ENCODE results near the gene COX15.

The COX15 gene

GRCh38 chr10:99733366-99733765, 1.4 kb upstream of the COX15 start:
- H3K36me3 ChIP-seq (replicated peaks in 1 of 2; ENCODE audit: control insufficient read depth in 2 of 2, insufficient read depth in 2 of 2, low read length in 2 of 2), result peaks cover 6 to 36% of the 10 kb centered on the region in 2 donors
- no CpG with 5 or more reads among the region's 8 CpGs for WGBS, 2 donors (ENCODE audit: extremely low coverage in 2 of 2, insufficient read length in 2 of 2, insufficient replicate concordance in 1 of 2)
- H3K4me1 ChIP-seq (ENCODE audit: control insufficient read depth in 2 of 2, insufficient read depth in 1 of 2, low read depth in 1 of 2, low read length in 2 of 2), result peaks cover 0 to 3% of the 10 kb centered on the region in 2 donors
- no peak overlapping the region for H2BK120ac ChIP-seq (ENCODE audit: low read depth, low read length)
- DNase-seq (ENCODE audit: low spot score), result no peak
- no peak overlapping the region for H3K27ac ChIP-seq (replicated peaks; ENCODE audit: low read length)
- H4K8ac ChIP-seq (ENCODE audit: low read depth, low read length), result no peak overlapping the region
- H3K9ac ChIP-seq (ENCODE audit: low read depth, low read length, poor library complexity), result no peak overlapping the region
- no peak overlapping the region for H2BK15ac ChIP-seq (ENCODE audit: low read length)
- H2AK5ac ChIP-seq (ENCODE audit: low read depth, low read length), result no peak overlapping the region
- H3K4ac ChIP-seq (ENCODE audit: low read length), result no peak overlapping the region
- no peak overlapping the region for H2AFZ ChIP-seq (ENCODE audit: low read length)
- no peak overlapping the region for H2BK12ac ChIP-seq (ENCODE audit: low read length)
- H3K4me2 ChIP-seq (ENCODE audit: insufficient read depth, low read length, poor library complexity, severe bottlenecking), result no peak overlapping the region
- H2BK5ac ChIP-seq (ENCODE audit: low read length), result no peak overlapping the region
- H3K9me3 ChIP-seq (replicated peaks in 1 of 2; ENCODE audit: control insufficient read depth in 2 of 2, insufficient read depth in 1 of 2, low read depth in 1 of 2, low read length in 2 of 2), result peaks cover 0 to 7% of the 10 kb centered on the region in 2 donors
- H3K27me3 ChIP-seq (ENCODE audit: control insufficient read depth in 3 of 3, insufficient read depth in 3 of 3, low read depth in 1 of 3, low read length in 3 of 3), result no peaks in the 10 kb centered on the region
- no peak overlapping the region for H3K4me3 ChIP-seq (ENCODE audit: low read length in 2 of 2)
- no peak overlapping the region for H3K23ac ChIP-seq (ENCODE audit: low read depth, low read length, poor library complexity)
- H3K79me1 ChIP-seq (ENCODE audit: low read depth, low read length), result peaks cover 3% of the 10 kb centered on the region
- H4K91ac ChIP-seq (ENCODE audit: low read depth, low read length, poor library complexity), result no peak overlapping the region
- H3K14ac ChIP-seq (ENCODE audit: low read length), result no peak overlapping the region
- no peak overlapping the region for H3K18ac ChIP-seq (ENCODE audit: low read length)

- Histone ChIP-seq H3K79me1 (ENCODE audit: low read depth, low read length) (peaks cover 3% of the 10 kb centered on the region), H3K4me3 (ENCODE audit: low read length in 2 of 2) (peak overlapping the region; percentile 83 to 88), H3K18ac (ENCODE audit: low read length) (peak overlapping the region; percentile 48), H2AFZ (ENCODE audit: low read length) (peak overlapping the region; percentile 92), H2BK5ac (ENCODE audit: low read length) (no peak overlapping the region), H4K91ac (ENCODE audit: low read depth, low read length, poor library complexity) (no peak overlapping the region), H3K4ac (ENCODE audit: low read length) (no peak overlapping the region), H2BK120ac (ENCODE audit: low read depth, low read length) (no peak overlapping the region), H3K27ac (replicated peaks; ENCODE audit: low read length) (peak overlapping the region; percentile 68), H3K36me3 (replicated peaks in 1 of 2; ENCODE audit: control insufficient read depth in 2 of 2, insufficient read depth in 2 of 2, low read length in 2 of 2) (peaks cover 6 to 38% of the 10 kb centered on the region in 2 donors), H2AK5ac (ENCODE audit: low read depth, low read length) (no peak overlapping the region), H3K4me2 (ENCODE audit: insufficient read depth, low read length, poor library complexity, severe bottlenecking) (peak overlapping the region; percentile 48), H2BK12ac (ENCODE audit: low read length) (no peak overlapping the region), H3K23ac (ENCODE audit: low read depth, low read length, poor library complexity) (no peak overlapping the region), H3K4me1 (ENCODE audit: control insufficient read depth in 2 of 2, insufficient read depth in 1 of 2, low read depth in 1 of 2, low read length in 2 of 2) (peaks cover 0 to 3% of the 10 kb centered on the region in 2 donors), H4K8ac (ENCODE audit: low read depth, low read length) (no peak overlapping the region), H3K9ac (ENCODE audit: low read depth, low read length, poor library complexity) (peak overlapping the region; percentile 87), H3K9me3 (replicated peaks in 1 of 2; ENCODE audit: control insufficient read depth in 2 of 2, insufficient read depth in 1 of 2, low read depth in 1 of 2, low read length in 2 of 2) (no peaks in the 10 kb centered on the region), H2BK15ac (ENCODE audit: low read length) (no peak overlapping the region), H3K27me3 (ENCODE audit: control insufficient read depth in 3 of 3, insufficient read depth in 3 of 3, low read depth in 1 of 3, low read length in 3 of 3) (no peaks in the 10 kb centered on the region), H3K14ac (ENCODE audit: low read length) (no peak overlapping the region)
- DNase-seq (ENCODE audit: low spot score), result no peak
- no CpG with 5 or more reads among the region's 16 CpGs for WGBS, 2 donors (ENCODE audit: extremely low coverage in 2 of 2, insufficient read length in 2 of 2, insufficient replicate concordance in 1 of 2)
Measured at GRCh38 chr10:99731306-99732032, 458 bp downstream of the COX15 start.

GRCh38 chr10:99730026-99730425, 1.9 kb downstream of the COX15 start:
- Histone ChIP-seq H3K4me1 (ENCODE audit: control insufficient read depth in 2 of 2, insufficient read depth in 1 of 2, low read depth in 1 of 2, low read length in 2 of 2) (peaks cover 0 to 3% of the 10 kb centered on the region in 2 donors), H3K4me3 (ENCODE audit: low read length in 2 of 2) (no peak overlapping the region), H2BK120ac (ENCODE audit: low read depth, low read length) (no peak overlapping the region), H3K79me1 (ENCODE audit: low read depth, low read length) (peaks cover 3% of the 10 kb centered on the region), H3K14ac (ENCODE audit: low read length) (no peak overlapping the region), H3K36me3 (replicated peaks in 1 of 2; ENCODE audit: control insufficient read depth in 2 of 2, insufficient read depth in 2 of 2, low read length in 2 of 2) (peaks cover 5 to 45% of the 10 kb centered on the region in 2 donors), H2BK5ac (ENCODE audit: low read length) (no peak overlapping the region), H3K23ac (ENCODE audit: low read depth, low read length, poor library complexity) (no peak overlapping the region), H3K27me3 (ENCODE audit: control insufficient read depth in 3 of 3, insufficient read depth in 3 of 3, low read depth in 1 of 3, low read length in 3 of 3) (no peaks in the 10 kb centered on the region), H3K18ac (ENCODE audit: low read length) (no peak overlapping the region), H2AFZ (ENCODE audit: low read length) (no peak overlapping the region), H3K9me3 (replicated peaks in 1 of 2; ENCODE audit: control insufficient read depth in 2 of 2, insufficient read depth in 1 of 2, low read depth in 1 of 2, low read length in 2 of 2) (no peaks in the 10 kb centered on the region), H3K9ac (ENCODE audit: low read depth, low read length, poor library complexity) (no peak overlapping the region), H2BK12ac (ENCODE audit: low read length) (no peak overlapping the region), H3K27ac (replicated peaks; ENCODE audit: low read length) (no peak overlapping the region), H4K91ac (ENCODE audit: low read depth, low read length, poor library complexity) (no peak overlapping the region), H2BK15ac (ENCODE audit: low read length) (no peak overlapping the region), H3K4me2 (ENCODE audit: insufficient read depth, low read length, poor library complexity, severe bottlenecking) (no peak overlapping the region), H3K4ac (ENCODE audit: low read length) (no peak overlapping the region), H2AK5ac (ENCODE audit: low read depth, low read length) (no peak overlapping the region), H4K8ac (ENCODE audit: low read depth, low read length) (no peak overlapping the region)
- DNase-seq (ENCODE audit: low spot score), result no peak
- WGBS, 2 donors (ENCODE audit: extremely low coverage in 2 of 2, insufficient read length in 2 of 2, insufficient replicate concordance in 1 of 2), result no CpG with 5 or more reads among the region's 1 CpG

GRCh38 chr10:99720387-99720786, 11.5 kb downstream of the COX15 start:
- Histone ChIP-seq H2BK15ac (ENCODE audit: low read length) (no peak overlapping the region), H2AFZ (ENCODE audit: low read length) (no peak overlapping the region), H3K14ac (ENCODE audit: low read length) (no peak overlapping the region), H3K23ac (ENCODE audit: low read depth, low read length, poor library complexity) (no peak overlapping the region), H3K9ac (ENCODE audit: low read depth, low read length, poor library complexity) (no peak overlapping the region), H3K18ac (ENCODE audit: low read length) (no peak overlapping the region), H3K4me2 (ENCODE audit: insufficient read depth, low read length, poor library complexity, severe bottlenecking) (no peak overlapping the region), H3K4me1 (ENCODE audit: control insufficient read depth in 2 of 2, insufficient read depth in 1 of 2, low read depth in 1 of 2, low read length in 2 of 2) (no peaks in the 10 kb centered on the region), H3K36me3 (replicated peaks in 1 of 2; ENCODE audit: control insufficient read depth in 2 of 2, insufficient read depth in 2 of 2, low read length in 2 of 2) (peaks cover 22 to 94% of the 10 kb centered on the region in 2 donors), H2BK120ac (ENCODE audit: low read depth, low read length) (no peak overlapping the region), H3K4ac (ENCODE audit: low read length) (no peak overlapping the region), H2BK5ac (ENCODE audit: low read length) (no peak overlapping the region), H3K79me1 (ENCODE audit: low read depth, low read length) (no peaks in the 10 kb centered on the region), H3K4me3 (ENCODE audit: low read length in 2 of 2) (no peak overlapping the region), H3K9me3 (replicated peaks in 1 of 2; ENCODE audit: control insufficient read depth in 2 of 2, insufficient read depth in 1 of 2, low read depth in 1 of 2, low read length in 2 of 2) (no peaks in the 10 kb centered on the region), H2BK12ac (ENCODE audit: low read length) (no peak overlapping the region), H3K27me3 (ENCODE audit: control insufficient read depth in 3 of 3, insufficient read depth in 3 of 3, low read depth in 1 of 3, low read length in 3 of 3) (no peaks in the 10 kb centered on the region), H4K91ac (ENCODE audit: low read depth, low read length, poor library complexity) (no peak overlapping the region), H2AK5ac (ENCODE audit: low read depth, low read length) (no peak overlapping the region), H4K8ac (ENCODE audit: low read depth, low read length) (no peak overlapping the region), H3K27ac (replicated peaks; ENCODE audit: low read length) (no peak overlapping the region)
- WGBS, 2 donors (ENCODE audit: extremely low coverage in 2 of 2, insufficient read length in 2 of 2, insufficient replicate concordance in 1 of 2), result no CpG with 5 or more reads among the region's 2 CpGs
- DNase-seq (ENCODE audit: low spot score), result no peak

Measured in neuronal stem cell (in vitro differentiated cells).